ENCODE data around the gene CHDH.

Gene CHDH

DNA sequence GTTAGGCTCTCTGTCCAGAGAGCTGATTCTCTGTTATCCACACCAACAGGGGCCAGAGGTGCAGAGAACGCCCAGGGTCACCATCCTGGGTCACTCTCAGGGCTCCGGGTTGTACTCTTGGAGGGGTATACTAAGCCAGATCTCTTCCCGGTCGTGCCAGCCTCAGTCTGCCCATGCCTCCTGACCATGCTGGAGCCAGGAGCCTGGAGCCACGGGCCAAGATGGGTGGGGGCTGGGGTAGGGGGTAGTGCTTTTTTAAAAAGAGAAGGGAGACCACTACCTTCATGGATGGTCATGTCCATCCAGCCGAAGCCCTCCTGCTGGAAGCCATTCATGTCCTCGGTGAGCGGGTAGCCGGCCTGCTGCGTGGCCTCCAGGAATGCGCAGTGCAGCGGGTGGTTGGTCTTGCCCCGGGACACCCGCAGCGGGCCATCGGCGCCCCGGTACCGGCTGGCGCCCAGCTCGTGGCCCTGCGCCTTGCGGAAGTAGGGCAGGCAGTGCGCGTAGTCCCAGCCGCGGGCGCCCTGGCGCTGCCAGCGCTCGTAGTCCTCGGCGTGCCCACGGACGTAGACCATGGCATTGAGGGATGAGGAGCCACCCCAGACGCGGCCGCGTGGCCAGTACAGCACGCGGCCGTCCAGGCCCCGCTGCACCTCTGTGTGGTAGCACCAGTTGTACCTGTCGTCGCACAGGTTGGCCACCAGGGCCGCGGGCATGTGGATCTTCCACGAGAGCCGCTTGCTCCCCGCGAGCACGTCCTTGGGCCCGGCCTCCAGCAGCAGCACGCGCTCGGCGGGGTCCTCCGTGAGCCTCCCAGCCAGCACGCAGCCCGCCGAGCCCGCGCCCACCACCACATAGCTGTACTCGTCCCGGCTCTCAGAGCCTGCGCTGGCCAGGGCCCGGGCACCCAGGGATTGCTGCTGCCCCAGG lies 22.9 kb downstream of the CHDH start:
- no peak for DNase-seq

DNA sequence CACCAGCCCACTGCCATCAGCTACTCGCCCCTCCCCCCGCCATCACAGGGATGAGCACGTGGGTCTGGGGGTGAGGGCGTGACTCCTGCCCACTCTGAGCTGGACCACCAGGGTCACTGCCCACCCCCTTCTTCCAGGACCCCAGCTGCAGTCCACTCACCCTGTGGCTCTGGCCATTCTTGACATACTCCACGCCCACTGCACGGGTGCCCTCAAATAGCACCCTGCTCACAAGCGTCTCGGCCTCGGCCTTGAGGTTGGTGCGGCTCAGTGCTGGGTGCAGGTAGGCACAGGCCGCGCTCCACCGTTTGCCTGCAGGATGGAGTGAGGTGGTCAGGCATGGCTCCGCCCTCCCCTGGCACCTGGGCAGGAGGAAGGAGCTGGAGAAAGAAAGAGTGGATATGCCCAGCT lies 23.9 kb downstream of the CHDH start:
- DNase-seq, result no peak

DNA sequence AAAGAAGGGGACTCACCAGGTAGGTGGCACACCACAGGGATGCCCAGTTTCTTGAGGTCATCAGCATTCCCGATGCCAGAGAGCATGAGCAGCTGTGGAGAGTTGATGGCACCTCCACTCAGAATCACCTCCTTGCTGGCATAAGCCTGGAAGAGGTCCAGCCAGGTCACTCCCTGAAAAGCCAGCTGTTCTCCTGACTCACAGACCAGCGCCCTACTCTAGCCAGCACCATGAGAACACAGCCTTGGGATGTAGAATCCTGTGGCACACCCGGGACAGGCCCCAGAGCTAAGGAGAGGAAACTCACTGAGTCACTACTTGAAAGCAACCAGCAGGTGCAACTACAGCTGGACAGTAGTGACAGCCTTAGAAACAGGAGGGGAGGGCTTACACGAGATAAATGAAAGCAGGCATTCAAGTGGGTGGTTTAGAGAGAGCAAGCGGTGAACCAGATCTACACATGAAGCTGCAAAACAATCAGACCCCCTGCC lies 24.5 kb downstream of the CHDH start:
- DNase-seq, result no peak

DNA sequence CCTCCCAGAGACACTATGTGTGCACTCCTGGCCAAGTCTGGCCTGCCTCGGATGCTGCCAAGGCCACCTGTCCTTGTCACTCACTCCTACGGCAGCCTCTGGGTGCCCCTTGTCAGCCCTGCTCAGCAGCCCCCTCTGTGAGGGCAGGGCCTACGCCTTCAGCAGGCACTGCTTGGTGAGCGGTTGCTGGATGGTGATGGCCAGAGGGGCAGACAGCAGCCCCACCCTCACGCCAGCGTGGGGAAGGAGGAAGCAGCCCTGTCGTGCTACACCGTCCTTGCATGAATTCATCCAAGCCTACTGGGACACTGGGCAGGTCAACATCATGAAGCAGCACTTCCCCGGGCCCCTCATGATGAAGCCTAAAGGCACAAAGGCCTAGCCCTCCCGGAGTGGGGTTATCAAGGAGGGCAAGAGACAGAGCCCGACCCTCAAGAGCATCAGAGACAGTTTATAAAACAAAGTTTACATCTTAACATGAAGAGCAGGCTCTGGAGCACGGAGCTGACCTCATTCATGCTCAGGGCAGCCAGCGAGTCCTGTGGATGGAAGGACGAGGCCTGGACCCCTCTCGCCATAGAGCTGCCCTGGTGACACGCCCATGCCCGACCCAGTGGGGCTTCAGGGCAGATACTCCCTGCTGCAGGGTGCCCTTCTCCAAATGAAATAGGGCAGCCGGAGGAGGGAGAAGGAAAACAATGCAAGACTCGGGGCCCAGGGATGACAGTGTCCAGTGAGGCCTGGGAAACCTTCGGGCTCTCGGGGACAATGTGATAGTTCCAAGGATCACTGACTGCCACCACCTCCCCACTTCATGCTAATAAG lies 25.3 kb downstream of the CHDH start:
- no peak for DNase-seq

DNA sequence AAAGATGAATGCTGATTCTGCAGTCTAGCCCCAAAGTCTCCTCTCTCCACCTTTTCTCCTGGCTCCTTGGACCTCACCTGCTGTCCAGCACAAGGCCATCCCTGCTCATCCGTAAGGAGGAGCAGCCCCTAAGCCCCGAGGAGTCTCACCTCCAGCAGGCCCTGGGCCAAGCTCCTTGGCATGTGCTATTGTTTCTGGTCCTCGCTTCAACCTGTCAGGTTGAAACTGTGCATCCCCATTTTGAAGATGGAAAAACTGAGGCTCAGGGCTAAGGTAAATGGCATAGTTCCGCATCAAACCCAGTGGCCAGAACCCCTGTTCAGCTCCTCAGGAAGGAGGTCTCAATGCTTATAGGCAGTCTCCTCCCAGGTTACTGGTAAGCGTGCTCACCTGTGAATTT lies 26.1 kb downstream of the CHDH start:
- no peak for DNase-seq

DNA sequence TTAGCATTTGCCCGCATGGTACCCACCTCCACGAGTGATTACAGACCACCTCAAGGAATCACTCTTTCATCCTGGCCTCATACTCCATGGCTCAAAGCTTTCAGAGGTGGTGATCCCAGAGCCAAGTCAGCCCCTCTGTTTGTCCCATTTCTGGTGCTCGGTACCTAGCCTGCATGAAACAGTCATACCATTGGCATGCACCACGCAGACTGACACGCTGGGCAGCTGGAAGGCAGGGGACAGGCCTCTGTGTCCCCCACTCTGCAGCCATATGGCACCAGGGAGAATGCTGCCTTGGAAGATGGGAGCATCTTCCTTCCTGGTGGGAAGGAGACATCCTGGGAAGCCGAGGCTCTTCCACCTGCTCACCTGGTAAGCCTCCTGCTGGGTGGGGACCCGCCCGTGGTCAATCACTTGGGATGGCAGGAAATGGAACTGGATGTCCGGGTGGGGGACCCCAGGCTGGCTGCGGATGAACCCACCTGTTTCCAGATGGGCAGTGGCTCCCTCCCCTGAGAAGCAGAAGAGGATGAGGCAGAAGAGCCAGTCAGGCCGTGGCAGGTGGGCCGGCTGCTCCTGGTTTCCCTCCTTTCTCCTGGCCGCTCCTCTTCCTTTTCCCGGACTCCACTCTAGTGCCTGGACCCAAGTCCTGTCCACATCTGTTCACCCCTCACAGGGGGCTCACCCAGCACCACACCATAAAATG lies 26.9 kb downstream of the CHDH start:
- DNase-seq, result no peak

DNA sequence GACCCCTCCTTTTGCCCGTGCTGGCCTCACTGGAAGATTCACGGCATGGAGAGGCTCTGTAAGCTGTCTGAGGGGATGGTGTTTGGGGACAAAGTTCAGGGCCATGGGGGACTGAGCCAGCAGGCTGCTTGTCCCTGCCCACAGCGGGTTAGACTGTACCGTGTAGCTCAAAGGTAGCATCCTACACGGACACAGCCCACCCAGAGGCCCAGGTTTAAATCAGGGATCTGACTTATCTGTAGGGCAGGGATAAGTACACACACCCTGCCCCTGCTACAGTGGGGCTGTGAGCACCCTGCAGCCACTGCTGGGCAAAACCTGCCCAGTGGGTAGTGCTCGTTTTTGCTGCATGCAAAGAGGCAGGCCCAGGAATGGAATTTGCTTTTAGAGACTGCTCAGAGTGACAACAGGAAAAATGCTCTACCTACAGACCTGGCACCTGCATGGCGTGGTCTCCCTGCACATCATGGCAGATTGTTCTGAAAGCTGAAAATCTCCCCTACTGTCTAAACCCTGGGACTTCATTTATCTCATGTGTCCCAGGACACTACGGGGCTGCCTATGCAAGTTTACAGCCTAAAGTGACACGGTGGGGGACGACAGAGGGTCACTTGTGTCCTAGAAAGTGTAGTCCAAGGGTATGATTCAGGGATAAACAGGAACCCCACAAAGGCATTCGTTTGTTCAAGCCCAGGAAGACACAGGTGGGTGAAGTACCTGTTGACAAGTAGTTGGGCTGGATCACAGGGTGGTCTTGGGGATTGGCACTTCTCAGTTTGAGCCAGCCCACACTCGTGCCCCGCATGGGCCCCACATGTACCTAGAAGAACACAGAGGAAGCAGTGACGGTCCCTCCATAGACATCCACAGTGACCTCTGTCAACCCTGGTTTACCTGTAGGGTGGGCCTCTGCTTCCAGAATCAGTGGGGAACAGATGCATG lies 27.7 kb downstream of the CHDH start:
- DNase-seq, result no peak

DNA sequence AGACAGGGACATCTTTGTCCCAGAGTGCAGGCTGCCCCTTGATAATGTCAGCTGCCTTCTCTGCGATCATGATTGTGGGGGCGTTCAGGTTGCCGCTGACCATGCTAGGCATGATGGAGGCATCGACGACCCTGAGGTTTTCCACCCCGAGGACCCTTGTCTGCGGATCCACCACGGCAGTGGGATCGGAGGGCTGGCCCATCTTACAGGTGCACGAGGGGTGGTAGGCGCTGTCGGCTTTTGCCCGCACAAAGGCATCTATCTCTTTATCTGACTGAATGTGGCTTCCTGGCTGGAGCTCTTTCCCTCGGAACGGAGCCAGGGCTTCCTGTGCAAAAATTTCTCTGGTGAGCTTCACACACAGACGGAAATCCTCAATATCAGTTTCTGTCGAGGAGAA lies 28.4 kb downstream of the CHDH start:
- DNase-seq, result no peak

DNA sequence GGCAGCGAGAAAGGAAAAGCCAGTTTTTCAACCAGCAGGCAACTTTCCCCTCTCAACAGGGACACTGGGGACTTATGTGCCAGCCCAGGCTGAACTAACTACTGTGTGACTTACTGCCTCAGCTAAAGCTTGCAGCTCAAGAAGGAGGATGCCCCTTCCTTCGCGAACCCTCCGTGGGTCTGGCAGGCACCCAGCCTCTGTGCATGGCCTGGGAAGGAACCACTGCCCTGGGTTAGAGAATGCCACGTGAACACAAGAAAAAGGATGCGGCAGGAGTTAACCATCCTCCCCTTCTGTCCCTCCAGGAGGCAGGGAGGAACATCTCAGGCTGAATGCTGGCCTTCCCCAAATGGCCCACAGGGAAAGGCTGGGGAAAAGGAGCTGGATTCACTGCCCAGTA lies 29.0 kb downstream of the CHDH start:
- no peak for DNase-seq

DNA sequence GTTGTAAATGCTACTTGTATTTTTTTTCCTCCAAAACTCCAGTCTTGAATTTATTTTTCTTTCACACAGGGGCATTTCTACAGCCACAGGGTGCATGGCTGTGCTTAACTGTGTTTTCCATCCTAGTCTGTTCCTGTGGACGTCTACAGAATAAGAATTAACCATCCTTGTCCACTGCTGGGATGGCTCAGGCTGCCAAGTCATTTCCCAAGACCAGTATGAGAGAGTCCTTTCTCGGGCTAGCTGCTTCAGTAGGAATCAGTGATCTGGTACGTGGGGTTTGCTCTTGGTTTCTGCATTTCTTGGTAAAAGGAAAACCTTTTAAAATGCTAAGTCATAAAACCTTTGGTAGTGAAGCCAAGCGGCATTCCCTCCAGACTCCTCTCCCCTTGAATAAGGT lies 29.8 kb downstream of the CHDH start:
- no peak for DNase-seq

DNA sequence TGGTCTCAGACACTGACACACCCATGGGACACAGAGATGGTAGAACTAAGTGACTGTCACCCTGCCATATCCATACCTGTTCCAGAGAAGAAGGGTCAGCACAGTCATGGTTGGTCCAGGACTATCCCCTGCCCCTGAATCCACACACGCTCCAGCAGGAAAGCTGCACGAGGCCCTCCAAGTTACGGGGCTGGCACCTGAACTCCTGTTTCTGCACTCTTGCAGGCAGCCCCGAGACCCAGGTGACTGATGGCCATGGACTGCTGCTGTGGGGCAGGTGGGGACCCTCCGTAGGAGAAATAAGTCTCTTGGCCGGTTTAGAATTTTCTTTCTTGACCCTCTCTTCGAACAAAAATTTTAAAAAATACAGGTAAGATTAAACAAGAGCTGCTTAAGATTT lies 30.6 kb downstream of the CHDH start:
- DNase-seq, result no peak

DNA sequence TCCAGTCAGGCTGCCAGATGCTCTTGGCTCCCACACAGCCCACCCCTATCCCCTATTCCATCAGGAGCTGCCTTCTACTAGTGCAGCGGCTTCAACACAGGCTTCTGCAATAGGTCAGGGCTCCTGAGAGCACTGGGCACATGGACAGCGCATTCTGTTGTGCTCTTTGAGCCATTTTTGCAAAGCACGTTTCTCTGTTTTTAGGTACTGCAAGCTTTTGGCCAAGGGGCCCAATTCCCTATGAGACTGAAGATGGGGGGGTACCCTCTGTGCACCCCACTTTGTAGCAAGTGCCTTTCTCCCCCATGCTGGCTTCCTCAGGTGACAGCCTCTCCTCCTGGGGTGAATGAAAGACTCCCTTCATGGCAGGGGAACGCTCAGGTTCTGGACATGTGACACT lies 31.2 kb downstream of the CHDH start:
- no peak for DNase-seq

DNA sequence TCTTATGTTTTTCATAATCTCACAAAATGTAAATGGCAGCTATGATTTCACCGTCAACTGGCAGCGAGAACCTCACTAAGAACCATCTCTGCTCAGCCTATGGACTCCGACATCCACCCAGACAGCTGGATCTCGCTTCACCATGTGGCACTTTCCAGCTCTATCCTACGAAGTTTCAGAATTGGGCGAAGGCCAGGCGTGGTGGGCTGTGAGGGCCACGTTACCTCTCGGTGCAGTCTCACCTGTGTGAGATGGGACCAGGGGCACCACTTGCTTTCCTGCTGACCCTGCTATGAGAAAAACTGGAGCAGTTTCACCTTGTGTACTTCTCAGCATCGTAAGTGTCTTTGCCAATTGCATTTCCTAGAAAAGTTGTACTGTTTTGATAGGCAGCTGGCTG lies 32.3 kb downstream of the CHDH start:
- no peak for DNase-seq

DNA sequence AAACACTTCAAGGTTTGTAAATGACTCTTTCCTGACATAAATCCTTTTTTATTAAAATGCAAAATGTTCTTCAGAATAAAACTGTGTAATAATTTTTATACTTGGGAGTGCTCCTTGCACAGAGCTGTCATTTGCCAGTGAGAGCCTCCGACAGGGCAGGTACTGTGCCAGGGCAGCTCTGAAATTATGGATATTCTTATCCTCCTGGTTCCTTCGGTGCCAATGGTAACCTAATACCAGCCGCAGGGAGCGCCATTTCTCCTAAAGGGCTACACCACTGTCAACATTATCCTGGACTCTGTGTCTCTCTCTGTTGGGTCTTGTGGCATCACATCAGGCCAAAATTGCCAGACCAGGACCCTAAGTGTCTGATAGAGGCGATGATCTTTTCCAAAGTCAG lies 33.0 kb downstream of the CHDH start:
- no peak for DNase-seq

DNA sequence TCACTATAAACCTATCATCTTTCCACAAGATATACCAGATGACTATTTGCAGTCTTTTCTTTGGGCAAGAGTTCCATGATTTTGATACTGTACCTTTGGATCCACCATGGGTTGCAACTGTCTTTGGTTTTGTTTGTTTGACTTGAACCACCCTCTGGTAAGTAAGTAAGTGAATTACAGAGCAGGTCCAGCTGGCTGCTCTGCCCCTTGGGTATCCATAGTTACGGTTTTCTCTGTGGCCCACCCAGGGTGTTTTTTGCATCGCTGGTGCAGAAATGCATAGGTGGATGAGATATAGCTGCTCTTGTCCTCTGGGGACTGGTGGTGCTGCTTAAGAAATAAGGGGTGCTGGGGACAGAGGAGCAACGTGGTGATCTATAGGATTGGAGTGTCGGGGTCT lies 33.8 kb downstream of the CHDH start:
- DNase-seq, result no peak

DNA sequence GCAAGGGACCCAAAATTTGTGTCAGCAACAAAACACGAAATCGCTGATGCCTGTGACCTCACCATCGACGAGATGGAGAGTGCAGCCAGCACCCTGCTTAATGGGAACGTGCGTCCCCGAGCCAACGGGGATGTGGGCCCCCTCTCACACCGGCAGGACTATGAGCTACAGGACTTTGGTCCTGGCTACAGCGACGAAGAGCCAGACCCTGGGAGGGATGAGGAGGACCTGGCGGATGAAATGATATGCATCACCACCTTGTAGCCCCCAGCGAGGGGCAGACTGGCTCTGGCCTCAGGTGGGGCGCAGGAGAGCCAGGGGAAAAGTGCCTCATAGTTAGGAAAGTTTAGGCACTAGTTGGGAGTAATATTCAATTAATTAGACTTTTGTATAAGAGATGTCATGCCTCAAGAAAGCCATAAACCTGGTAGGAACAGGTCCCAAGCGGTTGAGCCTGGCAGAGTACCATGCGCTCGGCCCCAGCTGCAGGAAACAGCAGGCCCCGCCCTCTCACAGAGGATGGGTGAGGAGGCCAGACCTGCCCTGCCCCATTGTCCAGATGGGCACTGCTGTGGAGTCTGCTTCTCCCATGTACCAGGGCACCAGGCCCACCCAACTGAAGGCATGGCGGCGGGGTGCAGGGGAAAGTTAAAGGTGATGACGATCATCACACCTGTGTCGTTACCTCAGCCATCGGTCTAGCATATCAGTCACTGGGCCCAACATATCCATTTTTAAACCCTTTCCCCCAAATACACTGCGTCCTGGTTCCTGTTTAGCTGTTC lies 34.9 kb downstream of the CHDH start:
- DNase-seq, result no peak

DNA sequence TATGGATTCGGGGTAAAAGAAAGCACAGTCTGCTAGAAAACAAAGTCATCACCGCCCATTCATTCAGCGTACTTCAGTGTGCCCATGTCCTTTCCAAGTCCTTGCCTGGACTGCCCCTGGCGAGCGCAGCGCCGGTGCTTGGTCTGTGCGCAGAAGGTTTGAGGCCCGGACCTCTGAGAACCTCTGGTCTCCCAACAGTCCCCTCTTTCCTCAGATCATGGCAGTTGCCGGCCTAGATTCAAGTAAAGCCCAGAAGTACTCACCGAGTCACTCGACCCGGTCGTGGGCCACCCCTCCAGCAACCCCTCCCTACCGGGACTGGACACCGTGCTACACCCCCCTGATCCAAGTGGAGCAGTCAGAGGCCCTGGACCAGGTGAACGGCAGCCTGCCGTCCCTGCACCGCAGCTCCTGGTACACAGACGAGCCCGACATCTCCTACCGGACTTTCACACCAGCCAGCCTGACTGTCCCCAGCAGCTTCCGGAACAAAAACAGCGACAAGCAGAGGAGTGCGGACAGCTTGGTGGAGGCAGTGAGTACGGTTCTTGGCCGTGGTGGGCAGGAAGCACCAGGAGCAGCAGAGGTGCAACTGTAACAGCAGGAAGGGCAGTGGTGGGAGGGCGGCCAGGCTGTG lies 36.3 kb downstream of the CHDH start:
- no peak for DNase-seq

DNA sequence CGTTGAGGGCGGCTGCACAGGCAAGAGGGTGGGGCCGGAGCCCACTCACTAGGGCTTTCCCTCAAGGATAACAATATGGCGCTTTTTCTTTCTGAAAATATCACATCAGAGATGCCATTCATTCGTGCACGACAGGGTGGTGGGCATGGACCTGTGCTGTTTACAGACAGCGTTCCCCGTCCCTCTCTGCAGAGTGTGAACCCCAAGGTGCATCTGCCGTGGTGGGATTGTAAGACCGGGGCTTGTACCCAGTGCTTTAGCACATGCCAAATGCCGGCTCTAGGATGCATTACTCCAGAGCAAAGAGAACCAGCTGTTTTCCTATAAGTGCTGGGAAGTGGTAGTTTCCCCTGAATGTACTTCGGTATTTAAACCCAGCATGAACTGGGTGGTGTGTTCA lies 37.0 kb downstream of the CHDH start:
- no peak for DNase-seq

DNA sequence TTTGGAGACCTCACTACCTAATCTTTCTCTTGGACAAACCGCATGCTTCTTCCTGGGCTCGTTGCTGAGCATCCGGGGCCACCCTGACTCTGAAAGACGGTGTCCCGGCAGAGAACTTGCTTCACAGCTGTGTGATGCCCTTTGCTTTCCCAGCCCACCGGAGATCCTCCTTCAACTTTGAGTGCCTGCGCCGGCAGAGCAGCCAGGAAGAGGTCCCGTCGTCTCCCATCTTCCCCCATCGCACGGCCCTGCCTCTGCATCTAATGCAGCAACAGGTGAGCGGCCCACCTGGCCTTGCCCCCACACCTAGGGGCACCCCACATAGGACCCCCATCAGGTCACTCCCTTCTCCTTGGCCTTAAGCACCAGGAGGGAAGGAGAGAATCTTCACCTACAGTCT lies 37.7 kb downstream of the CHDH start:
- DNase-seq, result no peak

DNA sequence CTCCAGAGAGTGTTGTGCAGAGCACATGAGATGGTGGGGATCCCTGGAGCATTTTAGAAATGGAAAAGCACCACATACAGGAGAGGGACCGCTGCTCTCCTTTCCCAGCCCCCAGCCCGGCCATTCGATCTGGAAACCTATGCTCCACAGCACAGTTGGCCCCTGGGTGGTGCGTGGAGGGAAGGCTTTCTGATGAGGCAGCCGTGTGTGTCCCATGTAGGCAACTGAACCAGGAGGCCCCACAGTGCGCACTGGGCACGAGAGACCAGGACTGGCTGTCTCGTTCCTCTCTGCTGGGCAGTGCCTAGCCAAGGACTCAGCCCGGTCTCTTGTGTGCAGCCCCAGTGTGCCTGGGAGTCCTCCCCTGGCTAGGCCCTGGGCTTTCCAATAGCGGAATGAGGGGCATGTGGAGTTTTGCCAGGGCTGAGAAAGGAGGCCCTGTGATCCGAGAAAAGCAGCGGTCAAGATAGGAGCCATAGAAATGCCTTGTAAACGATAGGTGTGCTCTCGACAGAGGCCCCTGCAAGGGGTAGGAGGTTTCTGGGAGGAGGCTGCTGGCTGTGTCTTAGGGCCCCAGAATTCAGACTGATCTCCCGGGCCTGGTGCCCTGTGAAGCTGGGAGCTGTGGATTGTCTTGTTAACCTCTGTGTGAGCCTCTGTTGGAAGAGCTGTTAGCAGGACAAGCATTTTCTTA lies 39.0 kb downstream of the CHDH start:
- DNase-seq, result no peak

Measured in bone marrow (tissue), 2 donors.